MCF 10A (cell line): Measurements from ENCODE around the gene SMC1B. TPM values are rescaled to one million over a fixed set of nuclear protein-coding genes. Genes with fewer than 3 reads are reported as not detected.

Experiments used
- BruUV-seq: library from RNA; stranded (reverse); fragments of 400-500 nt; replicated peaks from 2 replicates; lab custom pipeline; 2021; lab: Mats Ljungman, UMichigan
- CTCF ChIA-PET: fragments of 300-600 bp; sonication (Branson Sonifier 250); formaldehyde crosslinking; extraction: SDS; loops from one replicate; lab custom pipeline; 2021; ENCODE audit warnings: antibody characterized with exemption, inconsistent platforms; lab: Yijun Ruan, JAX
- POLR2A ChIA-PET: fragments of 300-600, 350-650 bp; sonication (Branson Sonifier 250); formaldehyde crosslinking; extraction: SDS; loops from one replicate; lab custom pipeline; 2020; ENCODE audit warnings: antibody characterized with exemption, inconsistent platforms; lab: Yijun Ruan, JAX
- DNase-seq: peaks from one replicate; pipeline ENCODE4 v3.0.0-alpha.2; 2018; ENCODE audit not compliant: unreplicated experiment
- H3K27ac Mint-ChIP-seq: one replicate; pipeline ENCODE4 v1.8.0; 2022; ENCODE audit warnings: mild to moderate bottlenecking, low read depth, mixed read lengths; ENCODE audit not compliant: unreplicated experiment
- H3K27me3 Mint-ChIP-seq: one replicate; pipeline ENCODE4 v1.8.0; 2022; ENCODE audit warnings: mixed read lengths; ENCODE audit not compliant: insufficient read depth, unreplicated experiment
- H3K36me3 Mint-ChIP-seq: one replicate; pipeline ENCODE4 v1.8.0; 2022; ENCODE audit warnings: mild to moderate bottlenecking, moderate library complexity, mixed read lengths; ENCODE audit not compliant: insufficient read depth, unreplicated experiment
- H3K4me1 Mint-ChIP-seq: one replicate; pipeline ENCODE4 v1.8.0; 2022; ENCODE audit warnings: mixed read lengths; ENCODE audit not compliant: insufficient read depth, unreplicated experiment
- H3K4me3 Mint-ChIP-seq: one replicate; pipeline ENCODE4 v1.8.0; 2022; ENCODE audit warnings: mild to moderate bottlenecking, moderate library complexity, mixed read lengths; ENCODE audit not compliant: unreplicated experiment
- H3K9me3 Mint-ChIP-seq: one replicate; pipeline ENCODE4 v1.8.0; 2022; ENCODE audit warnings: mixed read lengths; ENCODE audit not compliant: unreplicated experiment
- intact Hi-C: fragments of 100-400 bp; cut with micrococcal nuclease; formaldehyde crosslinking; loops from 2 replicates; pipeline ENCODE4 v1.14.1; 2022
- total RNA-seq: library from RNA; stranded (reverse); gene quantifications from 2 replicates; pipeline ENCODE4 v1.2.3, GENCODE V29; 2022
- TF ChIP-seq, protein P1 (sequence below): fragments of 200-600 bp; IDR thresholded peaks from one replicate; pipeline ENCODE4 v1.8.0; 2022; ENCODE audit warnings: antibody characterized with exemption, mild to moderate bottlenecking; ENCODE audit not compliant: unreplicated experiment

Gene SMC1B
- total RNA-seq, 1 experiment from 2014 or later: not detected

DNA sequence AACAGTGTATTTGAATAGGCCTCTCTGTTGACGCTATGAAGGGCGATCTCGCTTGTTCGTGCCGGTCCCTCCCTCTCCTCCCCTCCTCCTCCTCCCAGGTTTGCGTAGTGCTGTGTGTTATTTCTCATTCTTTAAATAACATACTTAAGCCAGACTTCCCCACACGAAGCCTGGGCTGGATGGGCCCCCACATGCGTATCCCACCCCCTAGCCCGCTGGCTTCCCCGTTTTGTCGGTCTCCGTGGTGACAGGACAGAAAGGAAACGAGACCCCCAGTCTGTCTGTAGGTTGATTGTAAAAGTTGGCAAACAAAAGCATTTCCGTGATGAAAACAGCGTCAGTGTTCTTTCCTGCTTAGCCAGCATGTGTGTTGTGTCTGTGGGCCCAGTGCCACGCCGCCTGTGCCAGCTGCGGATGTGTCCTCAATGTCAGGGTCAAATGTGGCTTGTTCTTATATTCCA, 76.4 kb downstream of the SMC1B start:
- H3K27ac Mint-ChIP-seq: no peak overlapping the region
- BruUV-seq: no TSS peak
- ChIA-PET CTCF (no interaction called here), POLR2A (interaction anchor here (1.3 kb wide), 1 partner anchor 10 kb away, joined by 3 read pairs; no protein-coding TSS in a partner anchor)
- DNase-seq: no peak
- intact Hi-C loops: no loop called here
- TF ChIP-seq, protein P1, sequence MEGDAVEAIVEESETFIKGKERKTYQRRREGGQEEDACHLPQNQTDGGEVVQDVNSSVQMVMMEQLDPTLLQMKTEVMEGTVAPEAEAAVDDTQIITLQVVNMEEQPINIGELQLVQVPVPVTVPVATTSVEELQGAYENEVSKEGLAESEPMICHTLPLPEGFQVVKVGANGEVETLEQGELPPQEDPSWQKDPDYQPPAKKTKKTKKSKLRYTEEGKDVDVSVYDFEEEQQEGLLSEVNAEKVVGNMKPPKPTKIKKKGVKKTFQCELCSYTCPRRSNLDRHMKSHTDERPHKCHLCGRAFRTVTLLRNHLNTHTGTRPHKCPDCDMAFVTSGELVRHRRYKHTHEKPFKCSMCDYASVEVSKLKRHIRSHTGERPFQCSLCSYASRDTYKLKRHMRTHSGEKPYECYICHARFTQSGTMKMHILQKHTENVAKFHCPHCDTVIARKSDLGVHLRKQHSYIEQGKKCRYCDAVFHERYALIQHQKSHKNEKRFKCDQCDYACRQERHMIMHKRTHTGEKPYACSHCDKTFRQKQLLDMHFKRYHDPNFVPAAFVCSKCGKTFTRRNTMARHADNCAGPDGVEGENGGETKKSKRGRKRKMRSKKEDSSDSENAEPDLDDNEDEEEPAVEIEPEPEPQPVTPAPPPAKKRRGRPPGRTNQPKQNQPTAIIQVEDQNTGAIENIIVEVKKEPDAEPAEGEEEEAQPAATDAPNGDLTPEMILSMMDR: no peak
- H3K4me3 Mint-ChIP-seq: no peak overlapping the region
- no peaks in the 10 kb centered on the region for H3K9me3 Mint-ChIP-seq
- no peaks in the 10 kb centered on the region for H3K4me1 Mint-ChIP-seq
- H3K27me3 Mint-ChIP-seq: no peaks in the 10 kb centered on the region
- peaks cover 69% of the 10 kb centered on the region for H3K36me3 Mint-ChIP-seq

DNA sequence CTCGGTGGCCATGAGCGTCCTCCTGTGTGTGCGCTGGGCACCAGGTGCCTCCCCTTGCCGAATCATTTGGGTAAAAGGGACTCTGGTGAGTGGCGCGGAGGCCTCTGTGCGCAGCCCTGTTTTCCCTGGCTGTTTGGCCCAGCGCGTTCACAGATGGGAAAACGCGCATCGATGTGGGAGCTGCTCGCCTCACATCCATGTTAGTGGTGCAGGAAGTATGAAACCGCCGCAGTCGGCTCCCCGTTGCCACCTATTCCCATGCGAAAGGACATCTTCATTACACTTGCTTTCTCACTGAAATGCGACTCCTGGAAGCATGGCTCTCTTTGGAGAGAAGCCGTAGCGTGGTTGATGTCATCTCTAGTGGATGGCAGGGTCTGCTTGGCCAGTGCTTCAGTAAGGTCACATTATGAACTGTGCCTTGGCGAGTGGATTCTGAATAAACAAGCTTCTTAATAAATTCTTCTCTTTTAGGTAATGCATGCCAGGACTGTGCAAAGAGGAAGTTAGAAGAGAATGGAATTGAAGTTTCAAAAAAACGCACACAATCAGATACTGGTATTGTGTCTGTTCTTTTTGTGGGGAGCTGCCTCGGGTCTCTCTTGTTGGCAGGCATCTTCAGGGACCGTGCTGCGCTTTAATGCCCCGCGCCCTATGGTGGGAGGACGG, 77.4 kb downstream of the SMC1B start:
- CTCF ChIA-PET: interaction anchor here (0.6 to 2.2 kb wide), 3 partner anchors 13 to 876 kb away, joined by 3 to 8 read pairs (median 4); no protein-coding TSS in a partner anchor
- intact Hi-C loops: no loop called here
- H3K27ac Mint-ChIP-seq: no peak overlapping the region
- H3K36me3 Mint-ChIP-seq: peaks cover 78% of the 10 kb centered on the region
- no peak for DNase-seq
- H3K27me3 Mint-ChIP-seq: no peaks in the 10 kb centered on the region
- no peak overlapping the region for H3K4me3 Mint-ChIP-seq
- TF ChIP-seq, protein P1: no peak
- no TSS peak for BruUV-seq
- no peaks in the 10 kb centered on the region for H3K9me3 Mint-ChIP-seq
- POLR2A ChIA-PET: interaction anchor here (0.6 to 1.3 kb wide), 2 partner anchors 11 to 68 kb away, joined by 3 read pairs; no protein-coding TSS in a partner anchor
- H3K4me1 Mint-ChIP-seq: no peaks in the 10 kb centered on the region

DNA sequence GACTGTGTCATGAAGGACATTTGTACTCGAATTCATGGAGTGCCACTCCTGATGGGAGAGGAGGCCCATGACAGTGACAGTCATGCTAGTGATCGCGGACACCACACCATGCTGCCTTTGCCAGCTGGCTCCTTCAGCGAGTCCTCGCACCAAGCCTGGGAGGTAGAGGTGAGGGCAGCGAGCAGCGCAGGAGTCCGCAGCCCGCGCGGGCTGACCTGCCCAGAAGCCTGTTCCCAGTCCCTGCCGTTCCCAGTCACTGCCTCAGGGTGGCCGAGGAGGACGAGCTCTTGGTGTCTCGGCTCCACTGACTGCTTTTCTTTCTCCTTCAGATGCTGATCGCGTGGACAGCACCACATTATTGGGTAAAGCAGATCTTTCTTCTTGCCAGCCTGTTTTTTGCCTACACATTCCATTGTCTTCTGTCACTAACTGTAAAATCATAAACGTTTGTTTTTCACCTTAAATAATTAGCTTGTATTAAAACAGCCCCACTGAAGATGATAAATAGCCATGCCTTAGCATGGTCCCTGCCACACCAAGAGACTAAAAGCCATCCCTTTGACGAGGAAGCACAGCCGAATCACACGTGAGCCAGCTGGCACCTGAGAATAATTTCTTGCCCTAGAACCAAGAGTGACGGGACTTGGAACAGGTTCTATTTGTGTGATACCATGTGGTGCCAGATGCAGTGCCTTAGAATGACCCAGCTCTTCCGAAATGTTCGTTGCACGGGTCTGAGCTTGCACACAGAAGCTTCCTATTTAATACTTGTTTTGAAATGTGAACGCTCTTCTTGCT, 78.2 kb downstream of the SMC1B start:
- no peak overlapping the region for H3K27ac Mint-ChIP-seq
- no peaks in the 10 kb centered on the region for H3K9me3 Mint-ChIP-seq
- TF ChIP-seq, protein P1: no peak
- no peak for DNase-seq
- H3K4me3 Mint-ChIP-seq: no peak overlapping the region
- peaks cover 77% of the 10 kb centered on the region for H3K36me3 Mint-ChIP-seq
- ChIA-PET CTCF (interaction anchor here (0.6 to 2.2 kb wide), 3 partner anchors 12 to 877 kb away, joined by 3 to 8 read pairs (median 4); no protein-coding TSS in a partner anchor), POLR2A (no interaction called here)
- BruUV-seq: no TSS peak
- no peaks in the 10 kb centered on the region for H3K4me1 Mint-ChIP-seq
- no peaks in the 10 kb centered on the region for H3K27me3 Mint-ChIP-seq
- intact Hi-C loops: no loop called here

DNA sequence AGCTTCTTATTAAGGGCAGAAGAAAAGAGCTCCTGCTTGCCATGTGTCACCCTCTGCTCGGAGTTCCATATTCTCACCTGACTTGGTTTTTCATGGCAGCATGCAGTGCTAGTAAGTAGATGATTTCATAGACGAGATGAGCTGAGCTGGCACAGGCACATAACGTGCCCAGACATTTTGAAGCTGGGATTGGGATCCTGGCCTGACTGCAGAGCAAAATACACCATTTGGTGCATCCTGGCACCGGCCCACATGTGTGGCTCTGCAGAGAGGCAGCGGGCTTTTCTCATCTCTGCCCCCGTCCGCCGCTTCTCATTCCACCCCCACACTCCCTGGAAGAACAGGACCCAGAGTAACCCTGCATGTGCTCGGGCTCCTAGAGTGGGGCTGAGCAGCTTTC, 78.9 kb downstream of the SMC1B start:
- TF ChIP-seq, protein P1: no peak
- H3K4me3 Mint-ChIP-seq: no peak overlapping the region
- BruUV-seq: no TSS peak
- CTCF ChIA-PET: interaction anchor here (2.2 kb wide), 1 partner anchor 11 kb away, joined by 8 read pairs; no protein-coding TSS in a partner anchor
- H3K9me3 Mint-ChIP-seq: no peaks in the 10 kb centered on the region
- DNase-seq: no peak
- peaks cover 74% of the 10 kb centered on the region for H3K36me3 Mint-ChIP-seq
- no peaks in the 10 kb centered on the region for H3K4me1 Mint-ChIP-seq
- no peak overlapping the region for H3K27ac Mint-ChIP-seq
- H3K27me3 Mint-ChIP-seq: no peaks in the 10 kb centered on the region
- POLR2A ChIA-PET: interaction anchor here (0.7 kb wide), 1 partner anchor 22 kb away, joined by 3 read pairs; no protein-coding TSS in a partner anchor
- intact Hi-C loops: no loop called here
